Amniotic stem cell (primary cell): ENCODE measurements around the gene ILK.

Source experiments
- DNase-seq: peaks from one replicate; lab custom pipeline; 2025; lab: John Stamatoyannopoulos, UW

ILK gene

DNA sequence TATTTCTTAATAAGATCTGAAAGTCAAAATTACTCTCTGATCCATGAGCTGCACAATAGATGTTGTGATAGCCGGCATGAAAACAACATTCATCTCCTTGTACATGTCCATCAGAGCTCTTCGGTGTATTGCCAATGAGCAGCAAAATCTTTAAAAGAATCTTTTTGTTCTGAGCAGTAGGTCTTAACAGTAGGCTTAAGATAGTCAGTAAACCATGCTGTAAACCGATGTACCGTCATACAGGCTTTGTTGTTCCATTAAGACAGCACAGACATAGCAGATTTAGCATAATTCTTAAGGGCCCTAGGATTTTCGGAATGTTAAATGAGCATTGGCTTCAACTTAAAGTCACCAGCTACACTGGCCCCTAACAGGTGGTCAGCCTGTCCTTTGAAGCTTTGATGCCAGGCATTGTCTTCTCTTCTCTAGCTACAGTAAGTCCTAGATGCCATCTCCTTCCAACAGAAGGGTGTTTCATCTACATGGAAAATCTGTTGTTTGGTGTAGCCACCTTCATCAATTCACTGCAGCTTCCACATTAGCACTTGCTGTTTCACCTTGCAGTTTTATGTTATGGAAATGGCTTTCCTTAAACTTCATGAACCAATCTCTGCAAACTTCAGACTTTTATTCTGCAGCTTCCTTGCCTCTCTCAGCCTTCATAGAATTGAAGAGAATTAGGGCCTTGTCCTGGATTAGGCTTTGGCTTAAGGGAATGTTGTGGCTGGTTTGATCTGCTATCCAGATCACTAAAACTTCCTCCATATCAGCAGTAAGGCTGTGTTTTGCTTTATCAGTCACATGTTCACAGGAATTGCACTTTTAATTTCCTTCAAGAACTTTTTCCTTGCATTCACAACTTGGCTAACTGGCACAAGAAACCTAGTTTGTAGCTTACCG lies 28.5 kb upstream of the ILK start:
- DNase-seq = no peak

DNA sequence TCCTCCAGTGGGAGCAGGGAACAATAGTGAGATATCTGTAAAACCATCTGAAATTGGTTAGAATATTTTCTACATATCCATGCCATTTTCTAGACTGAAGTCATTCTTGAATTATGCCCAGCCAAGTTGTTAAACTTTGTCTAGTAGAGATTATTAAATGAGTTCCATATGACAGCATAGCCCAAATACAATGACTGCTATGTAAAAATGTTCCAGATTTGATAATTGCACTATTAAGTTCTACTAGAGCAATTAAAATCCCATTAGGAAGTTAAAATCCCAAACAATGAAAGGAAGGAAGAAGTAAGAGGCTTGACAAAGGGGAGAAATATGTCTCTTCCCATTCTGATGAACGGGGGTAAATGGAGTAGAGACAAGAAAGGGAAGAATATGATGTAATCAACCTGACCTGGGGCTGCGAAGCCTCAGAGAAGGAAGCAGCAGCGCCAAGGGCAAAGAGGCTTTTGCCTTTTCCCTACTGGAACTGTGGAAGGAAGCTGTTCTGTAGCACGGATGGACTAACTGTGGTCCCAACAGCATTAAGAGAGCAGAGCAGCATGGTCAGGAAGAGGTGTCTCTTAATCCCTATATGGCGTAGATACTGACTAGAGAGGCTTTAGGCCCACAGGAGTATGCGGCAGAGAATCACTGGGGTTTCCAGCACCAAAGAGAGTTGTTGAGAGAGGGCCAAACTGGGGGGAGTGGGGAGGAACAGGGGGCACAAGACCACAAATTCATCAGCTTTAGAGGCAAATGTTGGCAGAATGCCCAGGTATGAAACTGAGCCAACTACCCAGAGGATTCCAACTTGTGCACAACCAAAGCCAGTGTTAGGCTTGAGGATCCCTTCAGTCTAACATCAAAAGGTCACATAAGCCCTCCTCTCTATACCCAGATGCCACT lies 26.9 kb upstream of the ILK start:
- no peak for DNase-seq

DNA sequence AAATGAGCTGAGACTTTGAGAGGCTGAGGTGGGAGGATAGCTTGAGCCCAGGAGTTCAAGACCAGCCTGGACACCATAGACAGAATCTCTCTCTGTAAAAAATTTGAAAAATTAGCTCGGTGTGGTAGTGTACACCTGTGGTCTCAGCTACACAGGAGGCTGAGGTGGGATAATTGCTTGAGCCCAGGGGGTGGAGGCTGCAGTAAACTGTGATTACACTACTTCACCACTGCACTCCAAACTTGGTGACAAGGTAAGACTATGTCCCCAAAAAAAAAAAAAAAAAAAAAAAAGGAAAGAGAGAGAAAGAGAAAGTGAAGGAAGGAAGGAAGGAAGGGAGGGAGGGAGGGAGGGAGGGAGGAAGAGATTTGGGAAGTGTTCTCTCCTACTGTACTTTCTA lies 25.4 kb upstream of the ILK start:
- DNase-seq = no peak

DNA sequence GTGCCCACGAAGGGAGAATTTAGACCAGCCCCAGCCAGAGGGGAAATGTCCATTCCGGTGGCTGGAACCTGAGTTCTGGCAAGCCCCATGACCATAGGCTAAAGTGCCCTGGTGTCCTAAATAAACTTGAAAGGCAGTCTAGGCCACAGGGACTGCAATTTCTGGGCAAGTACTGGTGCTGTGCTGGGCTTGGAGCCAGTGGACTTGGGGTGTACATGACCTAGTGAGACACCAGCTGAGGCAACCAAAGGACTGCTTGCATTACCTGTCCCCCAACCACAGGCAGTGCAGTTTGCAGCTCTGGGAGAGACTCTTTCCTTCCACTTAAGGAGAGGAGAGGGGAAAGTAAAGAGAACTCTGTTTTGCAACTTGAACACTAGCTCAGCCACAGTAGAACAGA lies 23.9 kb upstream of the ILK start:
- no peak for DNase-seq

DNA sequence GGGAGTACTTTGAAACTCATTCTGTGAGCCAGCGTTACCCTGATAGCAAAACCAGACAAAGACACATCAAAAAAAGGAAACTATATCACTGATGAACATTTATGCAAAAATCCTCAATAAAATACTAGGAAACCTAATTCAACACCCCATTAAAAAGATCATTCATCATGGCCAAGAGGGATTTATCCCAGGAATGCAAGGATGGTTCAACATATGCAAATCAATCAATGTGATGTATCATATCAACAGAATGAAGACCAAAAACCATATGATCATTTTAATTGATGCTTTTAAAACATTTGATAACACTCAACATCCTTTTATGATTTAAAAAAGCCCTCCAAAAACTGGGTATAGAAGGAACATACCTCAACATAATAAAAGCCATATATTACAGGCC lies 20.0 kb upstream of the ILK start:
- DNase-seq = no peak

DNA sequence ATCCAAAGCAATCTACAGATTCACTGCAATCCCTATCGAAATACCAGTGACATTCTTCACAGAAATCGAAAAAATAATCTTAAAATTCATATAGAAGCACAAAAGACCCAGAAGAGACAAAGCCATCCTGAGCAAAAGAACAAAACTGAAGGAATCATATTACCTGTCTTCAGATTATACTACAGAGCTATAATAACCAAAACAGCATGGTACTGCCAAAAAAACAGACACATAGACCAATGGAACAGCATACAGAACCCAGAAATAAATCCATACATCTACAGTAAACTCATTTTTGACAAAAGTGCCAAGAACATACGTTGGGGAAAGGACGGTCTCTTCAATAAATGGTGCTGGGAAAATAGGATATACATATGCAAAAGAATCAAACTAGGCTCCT lies 19.0 kb upstream of the ILK start:
- no peak for DNase-seq

DNA sequence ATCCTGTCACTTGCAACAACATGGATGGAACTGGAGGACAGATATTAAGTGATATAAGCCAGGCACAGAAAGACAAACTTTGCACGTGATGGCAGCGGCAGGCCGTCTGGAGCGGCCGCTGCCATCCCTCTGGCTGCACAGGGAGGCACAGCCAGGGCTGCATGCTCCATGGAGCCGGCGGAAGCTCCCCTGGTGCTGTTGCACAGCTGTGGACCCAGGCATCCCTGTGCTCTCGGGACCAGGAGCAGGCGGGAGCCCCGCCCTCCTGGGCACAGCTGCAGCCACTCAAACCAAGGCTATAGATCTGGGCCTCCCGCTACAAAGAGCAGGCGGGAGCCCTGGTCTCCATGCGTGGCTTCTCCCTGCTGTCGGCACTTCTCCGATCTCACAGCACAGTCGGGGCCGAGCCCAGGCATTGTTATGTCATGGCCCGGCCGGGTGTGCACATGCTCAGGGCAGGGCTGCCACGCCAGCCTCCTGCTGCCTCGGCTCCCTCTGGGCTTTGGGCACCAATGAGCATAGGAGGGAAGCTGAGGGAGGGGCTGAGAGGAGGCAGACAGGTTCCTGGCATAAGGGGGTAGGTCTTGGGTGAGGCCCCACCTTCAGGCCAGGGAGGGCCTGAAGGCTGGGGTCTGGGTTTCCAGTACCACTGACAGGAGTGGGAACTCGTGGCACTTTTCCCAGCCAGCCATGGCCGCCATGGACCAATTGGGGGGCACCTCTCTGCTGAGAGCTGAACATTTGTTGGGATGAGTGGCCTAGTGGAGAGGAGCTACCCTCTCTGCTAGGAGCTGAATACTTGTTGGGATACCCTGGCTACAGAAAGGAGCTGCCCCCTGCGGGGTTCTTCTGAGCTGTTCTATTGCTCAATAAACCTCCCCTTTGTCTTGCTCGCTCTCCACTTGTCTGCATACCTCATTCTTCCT lies 16.9 kb upstream of the ILK start:
- no peak for DNase-seq

DNA sequence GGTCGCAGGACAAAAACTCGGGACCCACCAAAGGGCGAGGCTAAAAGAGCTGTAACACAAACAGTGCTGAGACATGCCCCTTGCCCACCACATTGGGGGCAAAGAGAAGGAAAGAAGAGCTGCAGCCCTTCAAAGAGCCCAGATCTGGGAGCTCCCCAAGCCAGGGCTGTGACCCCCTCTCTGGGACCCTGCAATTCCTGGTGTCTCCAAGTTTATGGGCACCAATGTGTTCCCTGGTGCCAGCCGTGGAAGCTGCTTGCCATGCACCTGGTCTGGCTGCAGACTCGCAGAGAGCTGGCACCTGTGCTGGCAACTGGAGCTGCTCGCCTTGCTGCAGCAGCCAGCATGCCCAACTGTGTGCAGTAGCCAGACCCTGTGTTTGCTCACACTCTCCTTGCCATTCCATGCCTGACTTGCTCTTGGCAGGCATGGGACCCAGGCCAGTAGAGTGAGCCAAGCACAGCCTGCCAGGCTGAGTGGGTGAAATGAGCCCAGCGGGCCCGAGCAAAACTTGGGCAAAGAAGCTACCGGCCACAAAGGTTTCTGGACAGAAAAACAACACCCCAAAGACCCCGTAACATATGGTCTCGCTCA lies 16.1 kb upstream of the ILK start:
- no peak for DNase-seq

DNA sequence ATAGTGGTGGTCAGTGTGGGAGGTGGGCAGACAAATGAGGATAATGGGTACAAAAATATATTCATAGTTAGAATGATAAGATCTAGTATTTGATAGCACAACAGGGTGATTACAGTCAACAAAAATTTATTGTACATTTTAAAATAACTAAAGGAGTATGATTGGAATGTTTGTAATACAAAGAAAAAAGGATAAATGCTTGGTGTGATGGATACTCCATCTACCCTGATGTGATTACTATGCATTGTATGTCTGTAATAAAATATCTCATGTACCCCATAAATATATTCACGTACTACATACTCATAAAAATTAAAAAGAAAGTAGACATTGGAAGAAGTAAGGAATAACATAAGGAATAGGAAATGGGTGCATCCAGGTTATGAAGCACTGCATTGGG lies 15.6 kb upstream of the ILK start:
- DNase-seq = no peak

DNA sequence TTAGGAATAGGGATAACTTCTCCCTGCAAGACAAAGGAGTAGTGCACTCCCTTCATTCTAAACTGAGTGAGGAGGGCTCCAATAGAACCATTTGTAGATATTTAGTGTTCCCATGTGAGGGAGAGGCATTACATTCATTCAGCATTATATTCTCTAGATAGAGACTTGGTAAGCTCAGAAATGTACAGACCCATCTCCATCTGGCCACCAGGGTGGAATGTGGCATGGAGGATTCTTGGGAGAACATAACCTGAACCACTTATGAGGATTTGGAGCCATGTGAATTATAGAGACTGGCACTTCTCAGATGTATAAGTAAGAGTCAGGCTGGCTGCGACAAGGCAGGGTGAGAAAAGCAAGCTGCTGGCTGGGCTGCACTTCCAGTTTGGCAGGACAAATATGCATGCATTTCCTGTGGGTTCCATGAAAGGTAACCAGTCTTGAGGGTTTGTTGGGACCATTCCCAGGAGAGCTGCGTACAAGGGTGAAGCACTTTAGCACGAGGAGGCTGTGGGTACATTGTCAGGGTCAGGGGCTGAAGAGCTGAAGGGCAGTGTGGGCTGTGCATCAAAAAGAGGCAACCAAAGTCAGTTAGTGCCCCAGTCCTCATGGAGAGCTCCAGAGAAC lies 9.3 kb upstream of the ILK start:
- DNase-seq = no peak

DNA sequence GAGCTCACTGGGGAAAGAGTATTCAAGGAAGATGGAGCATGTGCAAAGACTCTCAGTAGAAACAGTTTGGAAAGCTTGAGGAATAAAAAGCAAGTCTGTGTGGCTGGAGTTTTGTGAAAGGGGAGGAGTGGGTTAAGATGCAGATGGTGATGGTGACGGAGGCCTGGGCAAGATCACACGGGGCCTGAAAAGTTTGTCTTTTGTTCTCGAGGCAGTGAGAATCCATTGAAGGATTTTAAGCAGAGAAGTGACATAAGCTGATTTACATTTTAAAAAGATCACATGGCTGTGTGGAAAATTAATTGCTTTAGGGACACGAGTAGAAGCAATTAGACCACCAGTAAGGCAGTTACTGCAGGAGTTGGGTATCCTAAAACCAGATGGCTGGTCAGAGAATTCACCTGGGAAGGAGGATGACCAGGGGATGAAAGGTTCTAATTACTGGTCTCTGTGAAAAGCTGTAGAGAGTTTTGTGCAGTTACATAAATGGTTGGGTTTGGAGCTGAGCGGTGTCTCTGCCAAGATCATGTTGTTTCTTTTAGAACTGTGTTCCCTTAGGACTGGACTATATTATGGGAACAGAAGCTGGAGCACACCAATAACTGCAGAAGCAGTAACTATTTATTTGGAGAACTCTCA lies 7.2 kb upstream of the ILK start:
- DNase-seq = no peak

DNA sequence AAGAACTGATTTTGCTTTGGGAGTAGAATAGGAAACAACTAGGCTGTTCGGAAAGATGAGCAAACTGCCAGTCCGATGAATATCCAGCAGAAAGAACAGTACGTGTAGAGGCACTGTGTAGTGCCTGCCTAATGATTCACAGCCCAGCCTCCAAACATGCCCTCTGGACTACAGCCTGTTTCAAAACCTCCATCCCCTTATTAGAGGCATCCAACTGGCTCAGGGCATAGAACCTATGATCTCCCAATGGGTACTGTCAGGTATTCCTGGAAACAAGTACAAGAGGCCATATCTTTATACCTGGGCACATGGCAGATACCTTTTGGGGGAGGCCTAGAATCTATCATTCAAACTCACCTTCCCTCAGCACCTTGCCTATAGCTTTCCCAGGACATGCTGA lies 5.0 kb upstream of the ILK start:
- no peak for DNase-seq

DNA sequence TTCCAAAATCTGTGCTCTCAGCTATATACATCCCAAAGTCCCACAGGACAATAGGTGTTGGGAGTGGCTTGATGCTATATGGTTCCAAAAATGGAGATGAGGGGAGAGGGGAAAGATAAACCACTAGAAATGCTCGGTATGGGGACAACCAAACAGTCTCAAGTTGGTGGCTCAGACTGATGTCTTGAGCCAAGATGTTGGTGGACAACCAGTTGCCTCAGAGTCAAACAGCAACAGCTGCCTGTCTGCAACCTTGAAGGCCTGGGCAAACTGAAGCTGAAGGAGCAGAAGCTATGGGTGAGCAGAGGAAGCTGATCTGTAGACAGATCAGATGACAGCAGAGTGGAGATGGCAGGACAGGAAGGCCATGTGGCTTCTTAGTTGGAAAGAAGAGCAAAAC lies 4.1 kb upstream of the ILK start:
- DNase-seq = no peak

DNA sequence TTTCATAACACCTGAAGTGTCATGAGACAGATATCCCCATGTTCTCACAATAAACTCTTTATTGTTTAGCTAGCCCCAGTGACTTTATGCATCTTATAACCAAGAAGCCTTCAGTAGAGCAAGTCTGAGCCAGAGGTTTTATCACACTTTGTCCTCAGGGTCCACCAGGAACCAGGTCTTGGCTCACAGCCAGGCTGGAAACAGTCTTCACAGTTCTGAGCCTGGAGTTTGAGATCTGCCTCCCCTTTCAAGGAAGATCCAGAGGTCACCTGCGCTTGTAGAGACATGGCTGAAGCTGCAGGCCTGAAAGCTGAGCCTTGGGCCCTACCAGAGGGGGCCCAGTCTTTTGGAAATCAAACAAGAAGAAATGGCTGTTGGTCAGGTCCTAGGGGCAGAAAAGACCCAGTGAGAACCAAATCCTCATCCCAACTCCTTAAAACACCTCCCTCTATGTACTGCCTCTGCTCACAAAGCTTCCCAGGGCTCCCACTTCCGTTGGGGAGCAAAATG lies 3.6 kb upstream of the ILK start:
- DNase-seq = no peak

DNA sequence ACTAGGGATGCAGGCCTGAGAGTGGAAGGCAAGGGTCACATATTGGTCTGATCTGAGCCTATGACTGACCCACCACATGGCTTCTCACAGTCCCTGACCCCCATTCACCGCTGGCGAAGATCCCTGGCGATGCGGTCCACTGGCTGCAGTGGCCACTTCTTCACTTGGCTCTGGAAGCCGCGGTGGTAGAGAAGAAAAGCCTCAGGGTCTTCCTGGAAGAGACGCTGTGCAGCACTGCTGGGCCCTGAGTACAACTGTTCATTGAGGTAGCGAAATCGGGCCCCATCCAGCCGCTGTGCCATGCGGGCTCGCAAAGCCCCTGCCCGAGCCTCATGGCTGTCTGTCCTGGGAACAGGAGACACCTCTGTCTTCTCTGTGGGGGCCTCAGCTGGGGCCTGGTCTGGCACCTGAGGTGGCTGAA lies 2.5 kb upstream of the ILK start:
- no peak for DNase-seq

DNA sequence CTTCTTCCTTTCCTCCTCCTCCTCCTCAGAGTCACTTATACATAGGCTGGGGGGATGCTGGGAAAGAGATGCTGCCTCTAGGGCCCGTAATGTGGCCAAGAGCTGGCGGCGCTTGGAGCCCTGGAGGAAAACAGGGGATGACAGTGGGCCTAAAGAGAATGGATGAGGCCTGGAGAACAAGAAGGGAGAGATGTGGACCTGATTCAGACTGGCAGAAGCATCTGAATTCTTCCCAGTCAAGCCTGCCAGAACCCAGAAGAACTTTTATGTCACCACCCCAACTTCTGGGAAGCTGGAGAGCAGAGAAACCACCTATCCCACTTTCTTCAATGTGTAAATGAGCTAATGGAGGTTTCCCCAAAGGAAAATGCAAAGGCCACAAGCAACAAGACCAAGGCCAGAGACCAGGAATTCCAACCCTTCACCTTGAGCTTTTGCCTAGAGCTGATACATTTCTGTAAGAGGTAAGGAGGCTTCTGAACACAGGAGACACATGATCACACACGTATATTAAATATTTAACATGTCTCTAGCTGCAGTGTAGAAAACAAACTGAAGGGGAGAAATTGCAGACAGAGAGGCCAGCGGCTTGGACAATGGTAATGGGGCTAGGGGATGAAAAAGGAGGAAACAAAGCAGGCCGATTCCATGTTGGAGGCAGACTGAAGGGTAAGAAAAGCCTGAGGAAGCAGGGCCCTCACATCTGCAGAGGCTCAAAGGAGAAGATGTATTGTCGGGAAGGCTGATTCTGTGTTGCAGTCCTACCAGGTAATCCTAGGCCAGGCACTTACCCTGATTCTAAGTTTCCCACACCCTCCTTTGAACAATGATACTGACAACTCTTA lies 1.3 kb upstream of the ILK start:
- no peak for DNase-seq

DNA sequence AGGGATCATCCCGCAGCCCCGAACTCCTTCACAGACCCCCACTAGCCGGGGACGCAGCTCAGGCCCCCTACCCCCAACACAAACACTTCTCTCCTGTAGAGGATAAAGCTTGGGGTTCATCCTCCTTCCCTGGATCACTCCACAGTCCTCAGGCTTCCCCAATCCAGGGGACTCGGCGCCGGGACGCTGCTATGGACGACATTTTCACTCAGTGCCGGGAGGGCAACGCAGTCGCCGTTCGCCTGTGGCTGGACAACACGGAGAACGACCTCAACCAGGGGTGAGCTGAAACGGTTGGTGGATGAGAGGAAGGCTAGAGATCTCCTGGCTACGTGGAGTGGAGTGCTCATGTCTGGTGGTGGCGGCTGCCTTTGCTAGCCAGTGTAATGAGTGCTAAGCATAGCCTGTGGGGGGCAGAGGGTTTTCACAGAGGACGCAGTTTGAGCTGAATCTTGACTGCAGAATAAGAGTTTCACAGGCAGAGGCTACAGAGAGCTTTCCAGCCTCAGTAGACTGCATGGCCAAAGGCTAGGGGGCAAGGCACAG lies 580 bp downstream of the ILK start:
- peak; percentile 21 for DNase-seq

DNA sequence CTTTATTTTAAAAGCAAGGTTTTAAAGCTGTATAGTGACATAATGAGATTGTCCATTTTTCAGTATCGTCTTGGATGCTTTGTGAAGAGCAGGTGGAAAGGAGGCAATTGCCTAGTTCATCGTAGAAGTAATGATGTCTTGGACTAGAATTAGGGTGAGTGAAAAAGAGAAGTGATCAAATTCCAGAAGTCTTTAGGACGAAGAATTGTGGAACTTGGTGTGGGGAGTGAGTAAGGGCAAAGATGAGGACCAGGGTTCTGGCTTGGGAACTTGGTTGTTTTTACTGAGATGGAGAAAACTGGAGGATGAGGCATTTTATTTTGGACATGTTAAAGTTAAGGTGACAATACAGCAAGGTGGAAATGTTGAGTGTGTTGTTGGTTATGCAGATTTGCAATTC lies 1.2 kb downstream of the ILK start:
- DNase-seq = no peak

DNA sequence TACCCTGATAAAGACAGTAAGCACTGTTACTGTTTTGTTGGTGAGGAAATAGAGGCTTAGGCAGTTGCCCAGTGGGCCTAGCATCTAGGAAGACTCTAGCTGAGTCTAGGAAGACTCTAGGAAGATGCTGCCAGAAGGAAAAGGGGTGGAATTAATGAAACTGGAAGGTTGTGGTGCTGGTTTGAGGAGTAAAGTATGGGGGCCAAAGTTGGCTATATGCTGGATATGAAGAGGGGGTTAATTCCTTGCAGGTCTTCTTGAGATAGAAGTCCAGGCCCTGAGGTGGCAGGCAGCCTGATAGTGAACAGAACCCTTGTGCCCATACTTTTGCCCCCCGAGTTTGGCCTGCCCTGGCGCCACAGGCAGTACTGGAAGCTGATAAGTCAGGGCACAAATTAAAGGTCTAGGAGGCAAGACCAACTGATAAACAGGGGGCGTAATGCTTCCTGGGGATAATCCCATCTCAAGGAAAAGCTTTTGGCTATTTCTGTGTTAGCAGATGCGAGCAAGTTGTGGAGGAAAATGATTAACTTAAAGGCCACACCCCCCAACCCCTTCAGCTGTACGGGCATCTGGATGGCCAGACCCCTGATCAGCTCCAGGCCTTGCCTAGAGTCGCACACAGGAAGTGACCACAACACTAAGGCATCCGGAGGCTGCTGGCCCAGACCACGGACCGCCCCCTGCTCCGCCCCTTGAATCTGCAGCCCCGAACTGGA lies 3.1 kb downstream of the ILK start:
- DNase-seq = peak; percentile 82
